B cell (primary cell): ENCODE measurements around the gene VWA3B. TPM values are rescaled to one million over a fixed set of nuclear protein-coding genes. Genes with fewer than 3 reads are reported as not detected.

Experiments
- ATAC-seq: fragments of 200-7000 bp; cut with Tn5 transposase; one replicate; pipeline ENCODE4 v1.10.0; 2021; ENCODE audit warnings: low read depth, mild to moderate bottlenecking, moderate number of reproducible peaks, moderate library complexity
- CTCF ChIA-PET: fragments of 350-600 bp; sonication (Branson Sonifier 250); formaldehyde crosslinking; loops from one replicate; lab custom pipeline; 2021; ENCODE audit warnings: antibody characterized with exemption, inconsistent platforms; lab: Charles Lee
- POLR2A ChIA-PET: fragments of 350-600 bp; sonication (Branson Sonifier 250); formaldehyde crosslinking; loops from one replicate; lab custom pipeline; 2021; ENCODE audit warnings: antibody characterized with exemption; lab: Charles Lee
- DNase-seq: peaks from one replicate; pipeline ENCODE4 v3.0.0; 2013
- H2AFZ ChIP-seq: 2 replicates; pipeline ENCODE4 v1.6.1; 2012; ENCODE audit warnings: mild to moderate bottlenecking, low read depth, low read length; ENCODE audit not compliant: insufficient read depth, poor library complexity, severe bottlenecking
- H3K27ac ChIP-seq, 2 donors: 1 replicate in 1 of 2; 2 replicates in 1 of 2; pipeline ENCODE4 v1.5.1; 2012 to 2013; ENCODE audit warnings: low read length in 2 of 2, mild to moderate bottlenecking in 2 of 2, moderate library complexity in 1 of 2
- H3K27me3 ChIP-seq, 4 experiments: fragments of 200-600 bp in 1 of 4; sonication (generic) in 1 of 4; replicated peaks in 1 of 4; 1 replicate in 2 of 4; 2 replicates in 2 of 4; pipeline versions ENCODE4 v1.6.1 to v1.7.0; 2013 to 2016; ENCODE audit warnings: low read length in 3 of 4, mild to moderate bottlenecking in 2 of 4, mixed read lengths in 1 of 4, moderate library complexity in 1 of 4; ENCODE audit not compliant: insufficient read depth in 4 of 4, control insufficient read depth in 3 of 4; ENCODE audit errors: control extremely low read depth in 1 of 4
- H3K36me3 ChIP-seq, 2 experiments: replicated peaks in 1 of 2; 1 replicate in 1 of 2; 2 replicates in 1 of 2; pipeline versions ENCODE4 v1.6.1 to v1.7.1; 2013; ENCODE audit warnings: low read length in 1 of 2; ENCODE audit not compliant: insufficient read depth in 2 of 2, control insufficient read depth in 1 of 2; ENCODE audit errors: control extremely low read depth in 1 of 2, extremely low read depth in 1 of 2
- H3K4me1 ChIP-seq, 2 donors: fragments of 200-600 bp in 1 of 2; sonication (generic) in 1 of 2; 1 replicate in 1 of 2; 2 replicates in 1 of 2; pipeline versions ENCODE4 v1.5.1 to v1.6.1; 2013 to 2017; ENCODE audit warnings: low read length in 2 of 2; ENCODE audit not compliant: control insufficient read depth in 2 of 2, insufficient read depth in 2 of 2
- H3K4me2 ChIP-seq: replicated peaks from 2 replicates; pipeline ENCODE3; 2012; ENCODE audit warnings: mild to moderate bottlenecking, low read depth, low read length; ENCODE audit not compliant: poor library complexity, severe bottlenecking
- H3K4me3 ChIP-seq, 5 experiments: fragments of 200-600 bp in 1 of 5; sonication (generic) in 1 of 5; 1 replicate in 3 of 5; 2 replicates in 2 of 5; pipeline versions ENCODE4 v1.5.1 to v1.7.0; 2011 to 2016; ENCODE audit warnings: low read length in 4 of 5, mild to moderate bottlenecking in 4 of 5, low read depth in 2 of 5, control low read depth in 1 of 5, moderate library complexity in 1 of 5; ENCODE audit not compliant: insufficient read depth in 1 of 5; ENCODE audit errors: control extremely low read depth in 1 of 5, extremely low read depth in 1 of 5
- H3K79me2 ChIP-seq: fragments of 200-600 bp; sonication (generic); one replicate; pipeline ENCODE4 v1.6.0; 2016; ENCODE audit warnings: low read length; ENCODE audit not compliant: control insufficient read depth, insufficient read depth
- H3K9ac ChIP-seq: fragments of 200-600 bp; sonication (generic); 2 replicates; pipeline ENCODE4 v1.6.1; 2017; ENCODE audit warnings: mild to moderate bottlenecking, low read length, moderate library complexity
- H3K9me3 ChIP-seq, 3 donors: one replicate each; pipeline versions ENCODE4 v1.6.1 to v1.7.1; 2013; ENCODE audit warnings: low read length in 2 of 3; ENCODE audit not compliant: control insufficient read depth in 2 of 3, insufficient read depth in 1 of 3; ENCODE audit errors: control extremely low read depth in 1 of 3
- H4K20me1 ChIP-seq: 2 replicates; pipeline ENCODE4 v1.6.0; 2012; ENCODE audit warnings: mild to moderate bottlenecking, low read length; ENCODE audit not compliant: insufficient read depth, control insufficient read depth, poor library complexity, severe bottlenecking
- H3K27ac Mint-ChIP-seq: one replicate; pipeline ENCODE4 v1.8.0; 2021; ENCODE audit warnings: mixed read lengths
- H3K27me3 Mint-ChIP-seq: one replicate; pipeline ENCODE4 v1.8.0; 2021; ENCODE audit warnings: mixed read lengths
- H3K4me1 Mint-ChIP-seq: one replicate; pipeline ENCODE4 v1.8.0; 2021; ENCODE audit warnings: mixed read lengths
- H3K4me3 Mint-ChIP-seq: one replicate; pipeline ENCODE4 v1.8.0; 2021; ENCODE audit warnings: mixed read lengths
- H3K9me3 Mint-ChIP-seq: one replicate; pipeline ENCODE4 v1.8.0; 2022; ENCODE audit warnings: mixed read lengths; ENCODE audit not compliant: insufficient read depth
- CTCF ChIP-seq: fragments of 200-600 bp; IDR thresholded peaks from one replicate; pipeline ENCODE4 v1.8.0; 2022; ENCODE audit warnings: antibody characterized with exemption, mild to moderate bottlenecking
- EZH2 ChIP-seq: IDR thresholded peaks from 2 replicates; pipeline ENCODE4 v1.6.1; 2012; ENCODE audit warnings: borderline replicate concordance, low read depth, mild to moderate bottlenecking, moderate library complexity, low read length; ENCODE audit not compliant: insufficient read depth, poor library complexity, severe bottlenecking
- WGBS: methylation state at CpG from one replicate; pipeline ENCODE4 v1.1.5; 2013; ENCODE audit warnings: missing lambda C conversion rate; ENCODE audit not compliant: insufficient coverage; 5-methylcytosine and 5-hydroxymethylcytosine counted together
- intact Hi-C: fragments of 100-400 bp; cut with micrococcal nuclease; formaldehyde crosslinking; loops from one replicate; pipeline ENCODE4 v1.10.0; 2022
- polyA plus RNA-seq: library from polyadenylated mRNA; depleted of rRNA; stranded (reverse); fragments of >200 nt; gene quantifications from 2 replicates; pipeline ENCODE4 v1.2.3, GENCODE V29; 2012
- total RNA-seq, 2 donors: library from RNA; stranded (reverse); fragments of 120-200 nt in 1 of 2; gene quantifications; 1 replicate in 1 of 2; 2 replicates in 1 of 2; pipeline versions ENCODE4 v1.2.3 to v1.2.4, GENCODE V29; 2013 to 2022

Gene VWA3B
- total and polyA plus RNA-seq, 2 donors (not counting 1 experiment from before 2014, with no cell fraction given): not detected

DNA sequence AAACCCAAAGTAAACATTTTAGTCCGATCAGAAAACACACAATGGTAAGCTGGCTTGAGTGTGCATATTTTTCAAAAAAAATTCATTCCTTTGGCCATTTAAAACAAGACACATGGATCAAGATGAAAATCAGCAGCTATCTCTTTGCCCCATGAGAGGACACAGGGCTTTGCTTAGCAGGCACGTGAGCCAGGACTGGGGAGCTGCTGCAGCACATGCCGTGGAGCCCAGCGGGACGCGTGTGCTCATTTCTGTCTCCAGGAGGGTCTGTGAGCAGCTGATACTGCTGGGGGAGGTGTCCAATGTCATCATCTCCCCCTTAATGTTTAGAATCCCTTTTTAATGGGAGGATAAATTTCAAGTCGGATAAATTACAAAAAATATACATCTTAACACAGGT, 209.5 kb downstream of the VWA3B start:
- Histone ChIP-seq H3K36me3 (no peaks in the 10 kb centered on the region), H2AFZ (no peak overlapping the region), H3K4me2 (no peak overlapping the region), H3K9me3 (no peaks in the 10 kb centered on the region), H3K79me2 (no peaks in the 10 kb centered on the region), H3K4me1 (no peaks in the 10 kb centered on the region), H3K27ac (no peak overlapping the region), H3K4me3 (no peak overlapping the region), H4K20me1 (no peaks in the 10 kb centered on the region), H3K9ac (no peak overlapping the region), H3K27me3 (no peaks in the 10 kb centered on the region)
- ChIA-PET CTCF (no interaction called here), POLR2A (no interaction called here)
- WGBS: 78% methylated on average over 1 of the region's 7 CpGs
- no peaks in the 10 kb centered on the region for H3K9me3 Mint-ChIP-seq
- no peak for ATAC-seq
- intact Hi-C loops: no loop called here
- no peak for DNase-seq
- no peak for TF ChIP-seq CTCF
- TF ChIP-seq EZH2: no peak
- no peak overlapping the region for H3K27ac Mint-ChIP-seq
- no peak overlapping the region for H3K4me3 Mint-ChIP-seq
- H3K4me1 Mint-ChIP-seq: no peaks in the 10 kb centered on the region
- H3K27me3 Mint-ChIP-seq: peaks cover 44% of the 10 kb centered on the region

GRCh38 chr2:98297817-98298682, 211.1 kb downstream of the VWA3B start:
- peaks cover 44% of the 10 kb centered on the region for H3K27me3 Mint-ChIP-seq
- H3K27me3 ChIP-seq: no peaks in the 10 kb centered on the region
- TF ChIP-seq CTCF (no peak), EZH2 (no peak)
- H4K20me1 ChIP-seq: no peaks in the 10 kb centered on the region
- H3K36me3 ChIP-seq: no peaks in the 10 kb centered on the region
- H3K4me3 Mint-ChIP-seq: no peak overlapping the region
- no peaks in the 10 kb centered on the region for H3K9me3 Mint-ChIP-seq
- no peaks in the 10 kb centered on the region for H3K9me3 ChIP-seq
- intact Hi-C loops: no loop called here
- no peak for ATAC-seq
- H3K4me3 ChIP-seq: no peak overlapping the region
- H3K27ac ChIP-seq: no peak overlapping the region
- H3K4me2 ChIP-seq: no peak overlapping the region
- H3K4me1 Mint-ChIP-seq: no peaks in the 10 kb centered on the region
- H3K9ac ChIP-seq: no peak overlapping the region
- no peaks in the 10 kb centered on the region for H3K79me2 ChIP-seq
- POLR2A ChIA-PET: no interaction called here
- no peak overlapping the region for H2AFZ ChIP-seq
- CTCF ChIA-PET: no interaction called here
- 80% methylated on average over 4 of the region's 12 CpGs for WGBS
- no peaks in the 10 kb centered on the region for H3K4me1 ChIP-seq
- no peak for DNase-seq
- H3K27ac Mint-ChIP-seq: no peak overlapping the region
